ENCODE measurements around the gene POU4F3.

Gene POU4F3

GRCh38 chr5:146340260-146341081 is 1.8 kb downstream of the POU4F3 start:
- DNase-seq: no peak

DNA sequence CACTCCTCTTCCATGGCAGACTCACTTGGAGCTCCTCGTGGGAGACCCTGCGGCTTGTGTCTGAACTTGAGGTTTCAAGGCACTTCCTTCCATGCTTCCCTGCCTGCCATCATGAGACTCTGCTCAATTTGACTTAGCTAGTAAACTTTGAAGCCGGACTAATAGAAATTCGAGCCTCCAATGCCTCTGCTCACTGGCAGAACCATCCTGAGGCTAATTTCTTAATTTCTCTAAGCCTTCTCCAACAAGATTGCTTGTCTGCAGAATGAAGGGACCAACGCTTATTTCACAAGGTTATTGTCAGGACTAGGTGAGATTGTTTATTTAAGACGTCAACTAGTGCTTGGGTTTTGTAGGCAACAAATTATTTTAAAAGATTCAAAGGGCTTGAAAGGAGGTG is 3.2 kb downstream of the POU4F3 start:
- DNase-seq: no peak

GRCh38 chr5:146342519-146342881 is 3.9 kb downstream of the POU4F3 start:
- DNase-seq: no peak

DNA sequence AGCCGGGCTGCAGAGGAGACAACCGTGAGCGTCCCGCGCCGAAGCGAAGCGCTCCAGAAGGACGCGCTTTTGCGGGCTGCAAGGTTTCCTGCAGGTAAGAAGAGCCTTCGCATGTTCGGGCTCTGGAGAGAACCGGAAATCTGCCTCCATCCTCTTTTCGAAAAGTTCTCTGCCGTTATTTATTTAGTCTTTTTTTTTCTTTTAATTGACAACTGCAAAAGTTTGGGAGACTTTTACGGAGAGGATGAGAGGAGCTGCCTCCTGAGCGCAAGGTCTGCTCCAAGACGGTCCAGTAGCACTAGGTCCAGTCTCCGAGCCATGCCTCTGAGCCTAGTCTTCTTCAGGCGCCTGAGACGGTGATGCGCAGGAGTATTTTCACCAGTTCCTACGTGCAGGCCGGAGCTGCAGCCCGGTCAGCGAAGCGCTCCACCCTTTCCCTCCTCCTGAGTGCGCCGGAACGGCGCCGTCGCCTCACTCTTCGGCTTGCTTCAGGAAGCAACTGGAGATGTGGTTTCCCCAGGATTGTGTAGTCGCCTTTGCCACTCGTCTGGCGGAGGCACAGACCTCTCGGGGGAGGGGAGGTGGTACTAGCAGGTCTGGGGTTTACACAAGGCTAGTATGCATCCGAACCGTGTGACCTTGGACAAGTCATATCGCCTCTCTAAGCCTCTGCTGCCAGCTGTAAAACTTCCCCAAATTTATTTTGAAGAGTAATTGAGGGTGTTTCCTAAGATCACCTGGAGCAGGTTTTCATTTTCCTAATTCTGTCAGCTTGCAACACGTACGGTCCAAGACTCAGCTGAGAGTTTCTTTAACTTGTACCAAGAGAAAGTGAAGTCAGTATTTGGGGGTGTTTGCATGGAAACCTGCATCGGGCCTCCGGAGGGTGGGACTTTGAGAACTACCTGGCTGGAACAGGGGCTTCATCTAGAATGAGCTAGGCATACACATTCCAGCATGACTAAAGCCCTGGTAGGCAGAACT is 4.5 kb downstream of the POU4F3 start:
- no peak for DNase-seq

DNA sequence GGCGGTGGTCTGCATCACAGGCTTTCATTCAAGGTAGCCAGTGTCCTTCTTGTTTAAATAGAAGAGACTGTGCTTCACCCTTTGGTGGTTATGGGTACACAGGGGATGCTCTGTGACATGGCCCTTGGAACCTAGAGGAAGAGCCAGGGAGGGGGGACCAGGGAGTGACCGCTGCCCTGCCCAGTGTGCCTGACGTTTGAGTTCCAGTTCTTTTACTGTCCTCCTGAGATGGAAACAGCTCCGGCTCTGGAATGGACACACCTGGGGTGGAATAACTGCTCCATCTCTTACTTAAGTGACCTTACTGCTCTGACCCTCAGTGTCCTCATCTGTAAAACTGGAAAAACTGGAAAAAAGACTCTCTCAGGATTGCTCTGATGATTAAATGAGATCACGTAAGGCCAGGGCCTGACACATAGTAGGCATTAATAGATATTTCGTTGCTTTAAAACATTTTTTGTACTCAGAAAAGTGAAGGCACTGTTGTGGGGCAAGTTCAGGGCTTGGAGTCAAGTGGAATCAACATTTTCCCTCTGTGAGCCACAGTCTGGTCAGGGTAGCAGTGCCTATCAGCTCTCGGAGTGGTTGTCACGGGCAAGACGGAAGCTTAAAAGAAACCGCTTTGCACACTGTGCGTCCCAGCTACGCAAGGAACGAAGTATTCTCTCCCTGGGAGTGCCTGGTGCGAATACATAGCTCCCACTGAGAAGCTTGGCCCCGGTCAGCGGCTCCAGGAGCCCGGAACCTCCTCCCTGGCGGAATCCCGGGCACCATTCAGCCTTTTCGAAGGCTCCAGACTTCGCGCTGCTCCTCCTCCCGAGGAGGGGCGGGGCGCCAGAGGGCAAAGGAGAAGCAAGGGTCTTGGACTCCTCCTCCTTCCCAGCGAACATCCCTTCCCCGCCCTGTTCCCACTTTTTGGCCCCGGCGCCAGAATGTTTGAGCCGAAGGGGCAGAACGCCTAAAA is 5.8 kb downstream of the POU4F3 start:
- no peak for DNase-seq

GRCh38 chr5:146345240-146345577 is 6.6 kb downstream of the POU4F3 start:
- no peak for DNase-seq

GRCh38 chr5:146345578-146346366 is 7.1 kb downstream of the POU4F3 start:
- DNase-seq: no peak

- no peak for DNase-seq
Observed at GRCh38 chr5:146357126-146357525, 18.5 kb downstream of the POU4F3 start.

- DNase-seq: no peak
Observed at GRCh38 chr5:146359836-146360235, 21.2 kb downstream of the POU4F3 start.

DNA sequence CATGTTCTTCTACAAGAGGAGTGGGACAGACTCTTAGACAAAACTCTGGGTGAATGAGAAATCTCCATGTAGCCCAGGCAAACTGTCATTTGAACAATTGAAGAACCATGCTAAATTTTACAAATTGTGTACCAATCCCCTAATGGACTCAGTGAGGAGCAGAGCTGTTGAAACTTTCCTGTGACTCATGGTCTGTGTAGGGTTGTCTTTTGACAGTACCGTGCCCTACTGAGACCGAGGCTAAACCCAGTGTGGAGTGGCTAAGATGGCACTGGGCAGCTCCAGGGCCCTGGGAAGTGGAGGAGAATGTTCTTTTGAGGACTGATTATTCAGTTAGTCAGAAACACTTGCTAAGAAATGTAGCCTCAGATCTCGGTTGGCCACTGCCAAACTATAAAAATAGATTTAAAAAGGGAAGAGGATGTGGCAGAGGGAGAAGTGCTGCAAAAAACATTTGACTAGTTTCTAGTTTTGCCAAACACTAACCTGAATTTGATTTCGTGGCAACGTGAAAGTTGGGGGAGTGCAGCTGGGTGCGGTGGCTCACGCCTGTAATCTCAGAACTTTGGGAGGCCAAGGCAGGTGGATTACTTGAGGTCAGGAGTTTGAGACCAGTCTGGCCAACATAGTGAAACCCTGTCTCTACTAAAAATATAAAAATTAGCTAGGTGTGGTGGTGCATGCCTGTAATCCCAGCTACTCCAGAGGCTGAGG is 24.7 kb downstream of the POU4F3 start:
- no peak for DNase-seq

DNA sequence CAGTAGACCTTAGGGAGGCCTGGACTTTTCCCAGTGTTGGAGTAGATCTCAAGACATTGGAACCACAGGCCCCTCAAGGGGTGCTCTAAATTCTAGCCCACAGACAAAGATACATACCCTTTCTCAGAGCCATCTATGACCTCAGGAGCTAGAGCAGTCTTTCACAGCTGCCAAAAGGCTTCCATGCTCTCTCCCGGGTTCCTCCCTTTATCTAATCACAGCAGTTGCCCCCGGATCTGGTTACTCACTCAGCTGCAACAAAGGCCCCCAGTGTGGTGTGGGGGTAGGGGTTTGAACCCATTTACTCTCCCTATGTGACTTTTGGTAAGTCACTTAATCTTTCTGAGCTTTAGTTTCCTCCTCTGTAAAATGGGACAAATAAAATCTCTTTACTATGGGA is 27.0 kb downstream of the POU4F3 start:
- no peak for DNase-seq

DNA sequence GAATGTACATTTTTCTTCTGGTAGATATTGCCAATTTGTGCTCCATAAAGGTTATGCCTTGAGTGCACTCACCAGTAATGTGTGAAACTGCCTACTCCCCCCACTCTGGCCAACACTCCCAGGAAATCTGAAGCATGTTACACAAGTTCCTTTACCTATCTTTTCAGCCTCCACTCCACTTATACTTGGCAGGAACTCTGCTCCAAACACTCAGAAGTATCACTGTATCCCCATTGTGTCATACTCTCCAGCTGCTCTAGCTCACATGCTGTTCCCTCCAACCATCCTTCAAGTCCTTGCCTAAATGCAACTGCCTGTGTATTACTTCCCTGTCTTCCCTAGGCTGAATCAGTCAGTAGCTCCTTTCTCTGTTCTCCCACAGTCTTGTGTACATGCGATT is 28.3 kb downstream of the POU4F3 start:
- DNase-seq: no peak

DNA sequence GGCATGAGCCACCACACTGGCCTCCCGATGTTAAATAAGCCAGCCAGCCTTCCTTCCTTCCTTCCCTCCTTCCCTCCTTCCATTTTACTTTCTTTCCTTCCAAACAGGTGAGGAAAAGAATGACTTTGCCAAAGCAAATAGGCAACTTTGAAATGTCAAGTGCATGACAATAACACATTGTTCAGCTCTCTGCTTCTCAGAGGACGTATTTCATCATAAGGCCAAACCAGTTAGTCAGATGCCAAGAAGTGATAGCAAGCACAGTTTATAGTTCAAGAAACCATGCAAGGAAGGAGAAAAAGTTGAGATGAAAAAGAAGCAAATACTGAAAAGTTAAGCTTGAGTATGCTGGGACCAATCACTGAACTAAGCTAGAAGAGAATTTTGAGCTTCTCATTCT is 29.5 kb downstream of the POU4F3 start:
- no peak for DNase-seq

GRCh38 chr5:146369691-146370090 is 31.1 kb downstream of the POU4F3 start:
- DNase-seq: no peak

GRCh38 chr5:146376821-146377220 is 38.2 kb downstream of the POU4F3 start:
- no peak for DNase-seq

DNA sequence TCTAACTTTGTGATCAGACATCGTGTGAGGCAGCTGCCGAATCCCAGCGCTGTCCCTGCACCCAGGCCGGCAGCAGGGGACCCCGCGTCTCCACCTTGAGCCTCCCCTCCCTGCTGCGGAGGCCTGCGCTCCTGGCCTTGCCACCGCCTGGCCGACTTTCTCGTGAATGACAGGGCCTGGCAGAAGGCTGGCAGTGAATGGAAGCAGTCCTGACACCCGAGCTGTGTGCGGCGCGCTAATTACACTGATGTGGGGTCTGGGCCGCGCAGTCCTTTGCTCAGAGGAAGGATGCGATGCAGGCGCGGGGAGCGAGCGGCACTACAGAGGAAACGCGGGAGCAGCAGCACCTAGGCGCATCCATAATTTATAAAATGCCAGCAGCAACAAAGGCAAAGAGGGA is 40.3 kb downstream of the POU4F3 start:
- DNase-seq: no peak

DNA sequence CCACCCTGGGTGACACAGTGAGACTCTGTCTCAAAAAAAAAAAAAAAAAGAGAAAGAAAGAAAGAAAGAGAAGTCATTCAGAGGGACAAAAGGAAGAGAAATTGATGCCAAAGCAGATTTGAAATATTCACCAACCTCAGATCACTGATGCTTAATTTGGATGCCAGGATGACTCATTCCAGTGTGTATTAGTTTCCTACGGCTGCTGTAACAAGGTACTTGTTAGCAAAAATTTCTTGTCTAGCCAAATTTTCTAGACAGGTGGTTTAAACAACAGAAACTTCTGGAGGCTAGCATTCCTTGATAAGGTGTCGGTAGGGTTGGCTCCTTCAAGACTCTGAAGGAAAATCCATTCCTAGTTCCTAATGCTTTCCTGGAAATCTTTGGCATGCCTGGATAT is 42.1 kb downstream of the POU4F3 start:
- no peak for DNase-seq

- DNase-seq: no peak
Observed at GRCh38 chr5:146388386-146388785, 49.7 kb downstream of the POU4F3 start.

DNA sequence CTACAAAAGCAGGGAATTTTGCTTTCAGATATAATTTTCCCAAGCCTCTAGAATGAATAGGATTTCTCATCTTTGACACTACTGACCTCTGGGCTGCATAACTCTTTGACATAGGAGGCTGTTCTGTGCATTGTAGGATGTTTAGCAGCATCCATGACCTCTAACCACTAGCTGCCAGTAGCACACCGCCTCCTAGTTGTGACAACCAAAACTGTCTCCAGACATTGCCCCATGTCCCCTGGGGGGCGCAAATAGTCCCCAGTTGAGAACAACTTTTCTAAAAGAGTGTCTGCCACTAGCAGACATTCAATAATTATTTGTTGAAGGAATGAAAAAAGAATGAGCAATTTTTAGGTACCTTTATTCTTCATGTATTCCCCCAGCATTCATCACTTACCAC is 51.8 kb downstream of the POU4F3 start:
- DNase-seq: no peak
